Stimulated activated CD8-positive, alpha-beta memory T cell treated with anti-CD3 and anti-CD28 coated beads, Interleukin-4, amount 100 ng/mL, for 4 hours (primary cell): Measurements from ENCODE around the gene AFMID.
"Not testable (repeated sequence)": the region's sequence is repeated elsewhere in the genome, so short reads cannot be mapped to it uniquely, and the experiment has no call there.

Source experiments
- DNase-seq, 2 donors: peaks; one replicate each; pipeline ENCODE4 v3.0.0-alpha.2; 2020; ENCODE audit warnings: low read depth in 2 of 2, low spot score in 1 of 2

AFMID gene

DNA sequence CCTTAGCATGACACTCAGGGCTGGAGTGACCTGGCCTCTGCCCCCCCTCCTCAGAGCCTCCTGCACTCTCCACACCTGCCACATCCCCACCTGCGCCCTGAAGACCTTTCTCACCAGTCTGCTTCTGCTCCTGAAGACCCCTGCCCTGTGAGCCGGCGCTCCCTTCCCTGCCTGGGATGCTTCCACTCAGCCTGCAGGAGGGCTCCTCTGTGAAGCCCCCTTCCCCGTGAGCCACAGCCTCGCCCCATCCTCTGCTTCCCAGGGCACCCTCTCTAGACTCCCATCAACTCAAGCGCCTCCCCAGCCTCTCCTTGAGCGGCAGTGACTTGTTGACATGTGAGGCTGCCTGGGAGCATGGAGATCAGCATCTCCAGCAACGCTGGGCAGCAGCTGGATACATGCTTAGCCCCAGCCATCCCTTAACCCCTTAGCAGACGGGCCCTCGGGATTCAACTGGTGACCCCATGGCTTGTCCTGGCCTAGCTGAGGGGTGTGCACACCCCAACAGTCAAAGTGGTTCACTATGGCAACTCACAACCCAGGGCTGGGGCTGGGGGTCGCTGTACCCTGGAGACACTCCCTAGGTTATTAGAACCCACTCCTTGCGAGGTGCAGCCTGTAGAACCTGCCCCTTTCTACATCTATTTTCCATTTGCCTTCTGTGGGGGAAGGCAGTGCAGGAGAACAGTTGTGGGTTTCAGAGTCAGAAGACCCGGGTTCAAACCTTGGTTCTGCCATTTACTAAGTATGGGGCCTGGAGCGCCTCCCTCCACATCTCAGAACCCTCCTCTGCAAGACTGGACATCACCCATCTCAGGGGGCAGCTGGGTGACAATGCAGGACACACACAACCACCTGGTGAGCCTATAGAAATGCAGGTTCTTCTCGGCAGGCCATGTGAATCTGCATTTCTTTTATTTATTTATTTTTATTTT lies 65.8 kb downstream of the AFMID start:
- DNase-seq: no peak

DNA sequence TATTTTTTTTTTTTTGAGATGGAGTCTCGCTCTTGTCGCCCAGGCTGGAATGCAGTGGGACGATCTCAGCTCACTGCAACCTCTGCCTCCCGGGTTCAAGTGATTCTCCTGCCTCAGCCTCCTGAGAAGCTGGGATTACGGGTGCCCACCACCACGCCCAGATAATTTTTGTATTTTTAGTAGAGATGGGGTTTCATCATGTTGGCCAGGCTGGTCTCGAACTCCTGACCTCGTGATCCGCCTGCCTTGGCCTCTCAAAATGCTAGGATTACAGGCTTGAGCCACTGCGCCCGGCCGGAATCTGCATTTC lies 66.4 kb downstream of the AFMID start:
- DNase-seq: not testable (repeated sequence)

DNA sequence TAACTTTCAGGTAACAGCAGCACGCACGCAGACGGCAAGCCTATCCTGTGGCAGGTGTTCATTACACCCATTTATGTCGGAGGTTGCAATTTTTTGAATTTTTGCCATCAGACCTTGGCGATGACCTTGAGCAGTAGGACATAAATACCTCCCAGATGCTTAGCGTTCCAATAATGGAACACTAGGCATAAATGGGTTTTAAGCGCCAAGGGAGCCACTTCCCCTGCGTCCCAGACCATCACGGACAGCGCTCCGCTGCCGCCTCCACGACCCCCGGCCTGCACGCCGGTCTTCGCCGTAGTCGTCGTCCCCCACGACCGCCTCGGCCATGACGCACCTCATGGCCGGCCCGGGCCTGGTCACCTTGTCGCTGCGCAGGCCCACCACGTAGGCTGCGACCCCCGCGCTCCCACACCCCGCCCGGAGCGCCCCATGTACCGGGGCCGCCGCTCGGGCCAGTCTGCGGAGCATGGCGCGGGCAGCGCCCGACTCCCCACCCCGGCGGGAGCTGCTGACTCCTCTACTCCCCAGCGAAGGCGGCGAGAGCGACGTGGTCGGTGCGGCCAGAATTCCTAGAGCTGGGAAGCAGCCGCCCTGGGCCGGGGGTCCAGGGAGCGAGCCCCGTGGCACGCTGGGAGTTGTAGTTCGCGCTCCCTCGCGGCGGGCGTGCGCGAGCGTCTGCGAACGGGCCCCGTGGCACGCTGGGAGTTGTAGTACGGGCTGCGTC lies 66.9 kb downstream of the AFMID start:
- DNase-seq: peak; percentile 56 to 59

DNA sequence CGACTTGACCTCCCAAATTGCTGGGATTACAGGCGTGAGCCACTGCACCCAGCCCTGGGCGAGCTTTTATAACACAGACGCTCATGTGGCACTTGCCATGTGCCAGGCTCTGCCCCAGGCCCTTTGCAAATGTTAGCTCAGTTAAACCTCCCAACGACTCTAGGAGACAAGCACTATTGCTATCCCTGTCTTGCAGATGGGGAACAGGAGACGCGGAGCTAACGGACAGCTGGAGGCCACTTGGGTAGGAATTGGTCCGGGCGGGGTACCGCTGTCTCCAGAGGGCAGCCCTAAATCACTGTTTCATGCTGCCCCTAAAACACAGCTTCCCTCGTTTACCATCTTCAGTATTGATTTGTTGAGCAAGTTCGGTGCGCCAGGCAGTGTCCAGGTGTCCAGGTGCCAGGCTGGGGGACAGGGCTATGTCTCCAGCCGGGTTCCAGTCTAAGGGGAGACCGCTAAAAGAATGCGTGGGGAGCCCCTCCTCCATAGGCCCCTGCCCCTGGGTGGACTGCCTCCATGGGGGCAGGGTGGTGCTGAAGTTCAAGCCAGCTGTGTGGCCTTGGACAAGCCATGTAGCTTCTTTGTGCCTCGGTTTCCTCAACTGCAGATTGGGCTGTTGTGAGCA lies 68.0 kb downstream of the AFMID start:
- DNase-seq: no peak

DNA sequence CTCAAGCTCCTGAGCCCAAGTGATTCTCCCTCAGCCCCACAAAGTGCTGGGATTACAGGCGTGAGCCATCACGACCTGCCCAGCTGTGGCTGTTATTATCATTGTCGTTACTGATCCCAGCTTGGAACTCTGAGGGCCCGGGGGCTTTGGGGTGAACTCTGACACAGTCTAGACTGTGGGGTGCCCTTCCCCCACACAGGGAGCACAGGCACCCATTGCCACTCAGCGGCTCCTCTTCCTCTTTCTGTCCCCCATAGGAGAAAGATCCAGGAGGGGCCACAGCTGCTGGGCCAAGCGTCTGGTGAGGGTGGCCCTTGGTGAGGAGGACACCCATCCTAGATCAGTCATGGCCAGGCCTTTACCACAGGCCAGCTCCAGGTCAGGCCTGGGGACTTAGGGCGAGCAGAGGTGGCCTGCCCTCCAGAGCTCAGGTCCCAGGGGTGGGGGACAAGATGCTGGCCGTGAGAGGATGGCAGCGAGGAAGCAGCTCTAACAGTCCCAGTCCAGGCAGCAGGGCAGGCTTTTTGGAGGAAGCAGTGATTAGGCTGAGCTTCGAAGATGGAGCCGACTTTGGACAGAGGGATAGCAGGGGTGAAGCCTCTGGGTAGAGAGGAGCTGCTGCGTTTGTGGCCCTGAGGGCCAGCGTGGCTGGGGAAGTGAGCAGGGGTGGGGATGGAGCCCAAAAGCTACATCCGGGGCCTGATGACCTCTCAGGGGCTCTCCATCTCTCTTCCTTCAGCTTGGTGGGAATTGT lies 69.0 kb downstream of the AFMID start:
- no peak for DNase-seq

DNA sequence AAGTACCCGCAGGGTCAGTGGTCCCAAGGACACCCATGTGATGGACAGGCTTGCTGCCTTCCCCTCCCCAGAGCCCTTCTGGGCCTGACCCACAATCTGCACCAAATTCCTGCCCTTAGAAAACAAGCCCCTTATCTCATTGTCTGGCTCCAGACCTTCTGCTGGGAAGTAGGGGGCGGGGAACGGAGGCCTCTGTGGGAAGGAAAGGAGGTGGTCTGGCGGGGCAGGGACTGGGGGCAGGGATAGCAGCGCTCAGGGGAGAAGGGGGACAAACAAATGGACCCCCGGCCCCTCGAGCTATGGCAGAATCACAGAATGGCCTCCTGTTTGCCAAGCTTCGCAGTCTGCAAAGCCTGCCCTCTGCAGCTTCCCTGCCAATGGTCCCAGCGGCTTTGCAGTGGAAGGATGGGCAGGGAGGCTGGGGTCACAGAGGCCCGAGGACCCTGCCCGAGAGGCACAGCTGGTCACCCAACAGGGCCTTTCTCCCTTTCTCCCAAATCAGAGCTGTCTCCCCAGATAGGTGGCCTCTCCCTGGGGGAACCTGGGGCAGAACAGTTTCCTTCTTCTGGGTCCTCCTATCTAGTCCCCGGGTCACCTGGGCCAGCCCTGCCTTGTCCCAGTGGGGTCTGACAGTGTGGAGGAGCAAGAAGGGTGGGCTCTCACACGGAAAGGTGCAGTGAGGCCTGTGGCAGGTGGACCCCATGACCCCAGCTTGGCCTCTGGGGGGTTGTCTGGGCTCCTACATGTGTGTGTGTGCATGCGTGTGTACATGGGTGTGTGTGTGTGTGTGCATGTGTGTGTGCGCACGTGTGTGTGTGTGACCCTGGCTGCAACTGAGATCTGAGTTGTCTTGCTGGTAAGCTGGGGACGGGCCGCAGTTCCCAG lies 69.8 kb downstream of the AFMID start:
- DNase-seq: no peak
